NB4 (cell line): ENCODE results near the gene ZNFX1.
"Not testable (repeated sequence)": the region's sequence is repeated elsewhere in the genome, so short reads cannot be mapped to it uniquely, and the experiment has no call there.

ENCODE experiments used
- MYC ChIP-seq: IDR thresholded peaks from 2 replicates; pipeline ENCODE4 v1.6.1; 2011; ENCODE audit warnings: low read depth, low read length
- POLR2A ChIP-seq: IDR thresholded peaks from 2 replicates; pipeline ENCODE4 v1.6.1; 2011; ENCODE audit warnings: mild to moderate bottlenecking; ENCODE audit not compliant: insufficient read length; ENCODE audit errors: extremely low read depth
- TF ChIP-seq, protein P1 (sequence below): IDR thresholded peaks from one replicate; pipeline ENCODE4 v1.5.1; 2012; ENCODE audit warnings: low read depth, low read length
- TF ChIP-seq, protein P2 (sequence below): IDR thresholded peaks from 2 replicates; pipeline ENCODE4 v1.6.1; 2011; ENCODE audit warnings: low read depth, low read length

DNA sequence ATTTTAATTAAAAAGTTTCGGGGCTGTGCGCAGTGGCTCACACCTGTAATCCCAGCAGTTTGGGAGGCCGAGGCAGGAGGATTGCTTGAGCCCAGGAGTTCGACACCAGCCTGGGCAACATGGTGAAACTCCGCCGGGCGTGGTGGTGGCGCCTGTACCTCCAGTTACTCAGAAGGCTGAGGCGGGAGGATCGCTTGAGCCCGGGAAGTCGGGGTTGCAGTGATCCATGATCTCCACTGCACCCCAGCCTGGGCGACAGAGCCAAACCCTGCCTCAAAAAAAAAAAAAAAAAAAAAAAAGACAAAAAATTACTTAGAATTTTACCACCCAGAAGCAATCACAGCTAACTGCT is 59.1 kb downstream of the ZNFX1 start:
- TF ChIP-seq POLR2A, MYC: not testable (repeated sequence)
- TF ChIP-seq, protein P1, sequence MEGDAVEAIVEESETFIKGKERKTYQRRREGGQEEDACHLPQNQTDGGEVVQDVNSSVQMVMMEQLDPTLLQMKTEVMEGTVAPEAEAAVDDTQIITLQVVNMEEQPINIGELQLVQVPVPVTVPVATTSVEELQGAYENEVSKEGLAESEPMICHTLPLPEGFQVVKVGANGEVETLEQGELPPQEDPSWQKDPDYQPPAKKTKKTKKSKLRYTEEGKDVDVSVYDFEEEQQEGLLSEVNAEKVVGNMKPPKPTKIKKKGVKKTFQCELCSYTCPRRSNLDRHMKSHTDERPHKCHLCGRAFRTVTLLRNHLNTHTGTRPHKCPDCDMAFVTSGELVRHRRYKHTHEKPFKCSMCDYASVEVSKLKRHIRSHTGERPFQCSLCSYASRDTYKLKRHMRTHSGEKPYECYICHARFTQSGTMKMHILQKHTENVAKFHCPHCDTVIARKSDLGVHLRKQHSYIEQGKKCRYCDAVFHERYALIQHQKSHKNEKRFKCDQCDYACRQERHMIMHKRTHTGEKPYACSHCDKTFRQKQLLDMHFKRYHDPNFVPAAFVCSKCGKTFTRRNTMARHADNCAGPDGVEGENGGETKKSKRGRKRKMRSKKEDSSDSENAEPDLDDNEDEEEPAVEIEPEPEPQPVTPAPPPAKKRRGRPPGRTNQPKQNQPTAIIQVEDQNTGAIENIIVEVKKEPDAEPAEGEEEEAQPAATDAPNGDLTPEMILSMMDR = not testable (repeated sequence)
- TF ChIP-seq, protein P2, sequence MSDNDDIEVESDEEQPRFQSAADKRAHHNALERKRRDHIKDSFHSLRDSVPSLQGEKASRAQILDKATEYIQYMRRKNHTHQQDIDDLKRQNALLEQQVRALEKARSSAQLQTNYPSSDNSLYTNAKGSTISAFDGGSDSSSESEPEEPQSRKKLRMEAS = not testable (repeated sequence)
